Measurements from ENCODE around the gene USP8.

GRCh38 chr15:50501815-50502214, 77.6 kb downstream of the USP8 start:
- TF ChIP-seq CTCF (IDR thresholded peaks at IDR 0.05) (0 out of 2 replicates have a peak, but pooled peaks have one; percentile 9), ZFX (IDR thresholded peaks at IDR 0.05; ENCODE audit: borderline replicate concordance) (no peak)

Measured in 22Rv1 (cell line).